K562 (cell line): ENCODE results near the gene CDCP1. TPM values are rescaled to one million over a fixed set of nuclear protein-coding genes. Genes with fewer than 3 reads are reported as not detected.
A peak's percentile ranks its signal among the peaks of the same experiment; 100 is the strongest.

Source experiments
- ATAC-seq: fragments of 200-7000 bp; cut with Tn5 transposase; 3 replicates; pipeline ENCODE4 v1.9.1; 2020; ENCODE audit warnings: moderate library complexity
- BruUV-seq: library from RNA; stranded (reverse); fragments of 400-500 nt; replicated peaks from 2 replicates; lab custom pipeline; 2021; lab: Mats Ljungman, UMichigan
- CTCF ChIA-PET: fragments of 300-600 bp; formaldehyde crosslinking; extraction: SDS; loops from one replicate; lab custom pipeline; 2021; ENCODE audit warnings: low intra/inter-chr PET ratio; lab: Yijun Ruan, JAX
- POLR2A ChIA-PET: fragments of 300-600, 350-650 bp; sonication (Branson Sonifier 250); formaldehyde crosslinking; extraction: SDS; loops from one replicate; lab custom pipeline; 2021; ENCODE audit warnings: antibody characterized with exemption, inconsistent platforms; lab: Yijun Ruan, JAX
- DNase-seq, 4 experiments: peaks; one replicate each; pipeline versions ENCODE4 v3.0.0 to v3.0.0-alpha.2; 2011 to 2018; ENCODE audit warnings: low spot score in 3 of 4, mixed read lengths in 3 of 4; ENCODE audit errors: extremely low read depth in 1 of 4
- FAIRE-seq: peaks from 2 replicates; lab custom pipeline; 2011; peaks lifted over from hg19 to GRCh38; lab: Jason Lieb, UNC
- H2AFZ ChIP-seq: 2 replicates; pipeline ENCODE4 v1.6.0; 2011; ENCODE audit warnings: low read depth, low read length, control low read depth, inconsistent platforms
- H3K27ac ChIP-seq: fragments of 200-600 bp; 3 replicates; pipeline ENCODE4 v1.8.0; 2011; ENCODE audit warnings: low read depth, mild to moderate bottlenecking, control low read depth, inconsistent platforms, low read length, moderate library complexity, mixed read lengths; ENCODE audit errors: extremely low read depth
- H3K27me3 ChIP-seq, 2 experiments: fragments of 300-600 bp in 1 of 2; 2 replicates in 1 of 2; 3 replicates in 1 of 2; pipeline versions ENCODE4 v1.6.0 to v1.8.0; 2011; ENCODE audit warnings: inconsistent platforms in 2 of 2, low read length in 2 of 2, mild to moderate bottlenecking in 1 of 2, mixed read lengths in 1 of 2, moderate library complexity in 1 of 2; ENCODE audit not compliant: control insufficient read depth in 2 of 2, insufficient read depth in 2 of 2
- H3K36me3 ChIP-seq: fragments of 300-600 bp; 3 replicates; pipeline ENCODE4 v1.8.0; 2011; ENCODE audit warnings: mild to moderate bottlenecking, low read length, inconsistent platforms; ENCODE audit not compliant: control insufficient read depth, insufficient read depth
- H3K4me1 ChIP-seq, 2 experiments: fragments of 200-600 bp in 1 of 2; replicated peaks in 1 of 2; 2 replicates in 1 of 2; 3 replicates in 1 of 2; pipeline versions ENCODE4 v1.5.1 to v1.8.0; 2011; ENCODE audit warnings: inconsistent platforms in 2 of 2, low read length in 2 of 2, mild to moderate bottlenecking in 1 of 2, mixed read lengths in 1 of 2, moderate library complexity in 1 of 2; ENCODE audit not compliant: control insufficient read depth in 2 of 2, insufficient read depth in 2 of 2
- H3K4me2 ChIP-seq: 2 replicates; pipeline ENCODE4 v1.6.1; 2011; ENCODE audit warnings: low read length, control low read depth, inconsistent platforms, mixed read lengths; ENCODE audit not compliant: insufficient read depth
- H3K4me3 ChIP-seq: fragments of 200-600 bp; sonication (generic), shearing (Covaris generic); 2 replicates; pipeline ENCODE4 v1.5.1; 2016; ENCODE audit warnings: control low read depth, inconsistent platforms
- H3K79me2 ChIP-seq: fragments of 200-600 bp; 3 replicates; pipeline ENCODE4 v1.8.0; 2011; ENCODE audit warnings: low read length, inconsistent platforms; ENCODE audit not compliant: control insufficient read depth, insufficient read depth
- H3K9ac ChIP-seq, 2 experiments: 2 replicates each; pipeline versions ENCODE4 v1.6.0 to v1.6.1; 2011; ENCODE audit warnings: low read depth in 2 of 2, low read length in 2 of 2, control low read depth in 1 of 2, inconsistent platforms in 1 of 2, mild to moderate bottlenecking in 1 of 2, mixed read lengths in 1 of 2; ENCODE audit not compliant: insufficient read depth in 1 of 2
- H3K9me1 ChIP-seq: one replicate; pipeline ENCODE4 v1.6.0; 2011; ENCODE audit warnings: inconsistent platforms, mild to moderate bottlenecking, low read length, moderate library complexity; ENCODE audit not compliant: control insufficient read depth, insufficient read depth
- H3K9me3 ChIP-seq: replicated peaks from 2 replicates; pipeline ENCODE4 v1.5.1; 2011; ENCODE audit warnings: low read depth, low read length, inconsistent platforms; ENCODE audit not compliant: control insufficient read depth, insufficient read depth
- H4K20me1 ChIP-seq: replicated peaks from 2 replicates; pipeline ENCODE4 v1.6.1; 2011; ENCODE audit warnings: low read length, inconsistent platforms, mixed read lengths; ENCODE audit not compliant: control insufficient read depth, insufficient read depth
- C11orf30 ChIP-seq: fragments of 450-650 bp; IDR thresholded peaks from 2 replicates; pipeline ENCODE4 v1.6.1; 2016; ENCODE audit warnings: low read depth, mild to moderate bottlenecking
- LEF1 ChIP-seq: fragments of 450-650 bp; IDR thresholded peaks from 2 replicates; pipeline ENCODE4 v1.6.1; 2016; ENCODE audit warnings: mild to moderate bottlenecking
- MAFF ChIP-seq: IDR thresholded peaks from 2 replicates; pipeline ENCODE4 v1.6.1; 2012; ENCODE audit warnings: low read length, improper control_type of control experiment
- MAFG ChIP-seq: fragments of 450-650 bp; conservative IDR thresholded peaks from 2 replicates; pipeline ENCODE4 v1.6.1; 2016; ENCODE audit warnings: missing genetic modification characterization, missing compliant biosample characterization
- MCM2 ChIP-seq: fragments of 450-650 bp; IDR thresholded peaks from 2 replicates; pipeline ENCODE4 v1.6.1; 2017; ENCODE audit warnings: low read depth, mild to moderate bottlenecking
- PHF20 ChIP-seq: fragments of 450-650 bp; IDR thresholded peaks from 2 replicates; pipeline ENCODE4 v1.6.1; 2018; ENCODE audit not compliant: partially characterized antibody
- PURB ChIP-seq: sonication (generic); formaldehyde crosslinking; IDR thresholded peaks from 2 replicates; pipeline ENCODE4 v1.9.0; 2021; ENCODE audit warnings: low read depth, mild to moderate bottlenecking, missing genetic modification reagents
- TAL1 ChIP-seq: fragments of 450-650 bp; IDR thresholded peaks from 2 replicates; pipeline ENCODE4 v1.6.1; 2016; ENCODE audit warnings: mild to moderate bottlenecking
- TARDBP ChIP-seq: fragments of 450-650 bp; IDR thresholded peaks from 2 replicates; pipeline ENCODE4 v1.6.1; 2016
- TSC22D4 ChIP-seq: fragments of 450-650 bp; IDR thresholded peaks from 2 replicates; pipeline ENCODE4 v1.6.1; 2016; ENCODE audit warnings: missing genetic modification characterization, missing biosample characterization, control low read depth
- USF1 ChIP-seq: sonication (generic); formaldehyde crosslinking; IDR thresholded peaks from 2 replicates; pipeline ENCODE4 v1.9.0; 2022; ENCODE audit warnings: mild to moderate bottlenecking, missing genetic modification reagents
- ZNF134 ChIP-seq: fragments of 250-450 bp; sonication (Bioruptor Pico); conservative IDR thresholded peaks from 2 replicates; pipeline ENCODE4 v1.4.0; 2020
- ZNF3 ChIP-seq: fragments of 250-450 bp; sonication (Bioruptor Pico); IDR thresholded peaks from 2 replicates; pipeline ENCODE4 v1.5.0; 2021; ENCODE audit warnings: mild to moderate bottlenecking, moderate library complexity
- ZNF316 ChIP-seq: fragments of 450-650 bp; IDR thresholded peaks from 2 replicates; pipeline ENCODE4 v1.6.1; 2016
- ZNF778 ChIP-seq: fragments of 450-650 bp; formaldehyde crosslinking; IDR thresholded peaks from 2 replicates; pipeline ENCODE4 v1.4.0; 2020; ENCODE audit warnings: mild to moderate bottlenecking, moderate library complexity
- WGBS: fragments of 100-300 bp; shearing (Covaris generic); methylation state at CpG from one replicate; pipeline ENCODE4 v1.1.6; 2016; ENCODE audit warnings: low coverage, mixed read lengths; ENCODE audit not compliant: insufficient coverage; ENCODE audit errors: missing lambda C conversion rate; 5-methylcytosine and 5-hydroxymethylcytosine counted together
- in situ Hi-C: fragments of 300-500 bp; cut with MboI; formaldehyde crosslinking; loops from 4 replicates; pipeline ENCODE4 v1.15.0; 2018; ENCODE audit warnings: inconsistent platforms, mixed read lengths
- intact Hi-C: fragments of 100-400 bp; cut with micrococcal nuclease; formaldehyde crosslinking; loops from 2 replicates; pipeline ENCODE4 v1.14.2; 2022
- polyA plus RNA-seq, 8 experiments: library from polyadenylated mRNA; depleted of rRNA in 4 of 8; stranded (reverse) in 5 of 8; unstranded in 3 of 8; fragments of >200 nt; fragmentation: Nextera tagmentation in 2 of 8; fragmentation: Illumina TruSeq in 1 of 8; extraction: Ambion mirVana in 2 of 8; extraction: Trizol in 1 of 8; gene quantifications; 2 replicates each; pipeline versions ENCODE4 v1.2.1 to v1.2.3, GENCODE V29; 2011 to 2014; ENCODE audit warnings: inconsistent platforms in 1 of 8, missing spikeins in 1 of 8
- total RNA-seq, 7 experiments: library from RNA; depleted of rRNA in 6 of 7; stranded (reverse); fragments of >200 nt in 6 of 7; fragmentation: Illumina TruSeq in 2 of 7; extraction: Trizol in 2 of 7; gene quantifications; 2 replicates each; pipeline versions ENCODE4 v1.2.1 to v1.2.3, GENCODE V29; 2011 to 2021; ENCODE audit warnings: low replicate concordance in 1 of 7
- TF ChIP-seq, protein P1 (sequence below): fragments of 450-650 bp; formaldehyde crosslinking; IDR thresholded peaks from 2 replicates; pipeline ENCODE4 v1.4.0; 2020; ENCODE audit warnings: mild to moderate bottlenecking, moderate library complexity
- TF ChIP-seq, protein P2 (sequence below), 2 experiments: fragments of 200-800 bp in 1 of 2; sonication (Bioruptor generic) in 1 of 2; sonication (generic) in 1 of 2; formaldehyde crosslinking in 1 of 2; IDR thresholded peaks in 1 of 2; conservative IDR thresholded peaks in 1 of 2; 2 replicates each; pipeline versions ENCODE4 v1.5.0 to v1.6.1; 2016 to 2020; ENCODE audit warnings: missing compliant biosample characterization in 1 of 2, missing genetic modification characterization in 1 of 2, missing genetic modification reagents in 1 of 2

The CDCP1 gene
- total and polyA plus RNA-seq, 9 of the 15 experiments (the other 6 are each of a cell fraction or from before 2014, with no cell fraction given): 3.9 to 16.4 (median 5.2) TPM

DNA sequence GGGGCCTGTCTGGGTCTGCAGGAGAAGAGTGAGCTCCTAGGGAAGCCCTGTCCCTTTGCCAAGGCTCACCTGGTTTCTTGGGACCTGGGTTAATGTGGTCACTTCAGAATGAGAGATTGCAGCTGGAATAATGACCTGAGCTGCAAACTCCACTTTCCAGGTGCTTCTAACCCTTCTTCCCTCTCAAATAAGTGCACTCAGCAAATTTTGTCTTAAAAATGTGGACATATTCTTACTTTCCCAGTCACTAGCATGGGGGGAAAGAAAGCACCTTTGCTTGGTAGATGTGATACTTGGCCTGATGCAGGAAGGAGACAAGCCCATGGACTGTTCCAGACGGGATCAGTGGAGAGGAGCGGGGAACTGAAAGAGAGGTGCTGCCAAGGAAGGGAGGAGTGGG lies 38.9 kb upstream of the CDCP1 start:
- H3K9me1 ChIP-seq: peaks cover 6% of the 10 kb centered on the region
- POLR2A ChIA-PET: interaction anchor here (0.5 to 2.2 kb wide), 4 partner anchors 10 to 120 kb away, joined by 3 to 7 read pairs (median 3); no protein-coding TSS in a partner anchor
- peak overlapping the region; percentile 53 for H2AFZ ChIP-seq
- 83% methylated on average over 2 of the region's 2 CpGs for WGBS
- H3K4me2 ChIP-seq: no peak overlapping the region
- ATAC-seq (no peak), DNase-seq (no peak), FAIRE-seq (no peak)
- H3K9ac ChIP-seq: peak overlapping the region in 1 of 2 experiments; percentile 59; a peak in 1 of 4 replicates
- no peak overlapping the region for H3K4me3 ChIP-seq
- H3K27me3 ChIP-seq: no peaks in the 10 kb centered on the region
- H3K4me1 ChIP-seq: peaks cover 21 to 39% of the 10 kb centered on the region in 2 experiments
- no peaks in the 10 kb centered on the region for H3K79me2 ChIP-seq
- CTCF ChIA-PET: no interaction called here
- H4K20me1 ChIP-seq: no peaks in the 10 kb centered on the region
- no peaks in the 10 kb centered on the region for H3K36me3 ChIP-seq
- intact Hi-C loops: no loop called here
- BruUV-seq: no TSS peak
- no peaks in the 10 kb centered on the region for H3K9me3 ChIP-seq
- in situ Hi-C loops: no loop called here
- H3K27ac ChIP-seq: no peak overlapping the region
- TF ChIP-seq ZNF134 (CRISPR knock-in tag) (no peak), ZNF3 (CRISPR knock-in tag) (no peak), PHF20 (no peak), LEF1 (no peak), ZNF778 (CRISPR knock-in tag) (no peak), PURB (CRISPR knock-in tag) (no peak), TSC22D4 (no peak), TAL1 (no peak), MAFF (peak; percentile 45; the same call in 1 of the 2 replicates), MAFG (tag) (peak; percentile 70), USF1 (CRISPR knock-in tag) (0 out of 2 replicates have a peak, but pooled peaks have one; percentile 11), TARDBP (no peak), ZNF316 (peak; percentile 91), MCM2 (no peak), C11orf30 (peak; percentile 82)
- TF ChIP-seq, protein P1, sequence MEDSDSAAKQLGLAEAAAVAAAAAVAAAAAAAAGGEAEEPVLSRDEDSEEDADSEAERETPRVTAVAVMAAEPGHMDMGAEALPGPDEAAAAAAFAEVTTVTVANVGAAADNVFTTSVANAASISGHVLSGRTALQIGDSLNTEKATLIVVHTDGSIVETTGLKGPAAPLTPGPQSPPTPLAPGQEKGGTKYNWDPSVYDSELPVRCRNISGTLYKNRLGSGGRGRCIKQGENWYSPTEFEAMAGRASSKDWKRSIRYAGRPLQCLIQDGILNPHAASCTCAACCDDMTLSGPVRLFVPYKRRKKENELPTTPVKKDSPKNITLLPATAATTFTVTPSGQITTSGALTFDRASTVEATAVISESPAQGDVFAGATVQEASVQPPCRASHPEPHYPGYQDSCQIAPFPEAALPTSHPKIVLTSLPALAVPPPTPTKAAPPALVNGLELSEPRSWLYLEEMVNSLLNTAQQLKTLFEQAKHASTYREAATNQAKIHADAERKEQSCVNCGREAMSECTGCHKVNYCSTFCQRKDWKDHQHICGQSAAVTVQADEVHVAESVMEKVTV: no peak
- TF ChIP-seq, protein P2, sequence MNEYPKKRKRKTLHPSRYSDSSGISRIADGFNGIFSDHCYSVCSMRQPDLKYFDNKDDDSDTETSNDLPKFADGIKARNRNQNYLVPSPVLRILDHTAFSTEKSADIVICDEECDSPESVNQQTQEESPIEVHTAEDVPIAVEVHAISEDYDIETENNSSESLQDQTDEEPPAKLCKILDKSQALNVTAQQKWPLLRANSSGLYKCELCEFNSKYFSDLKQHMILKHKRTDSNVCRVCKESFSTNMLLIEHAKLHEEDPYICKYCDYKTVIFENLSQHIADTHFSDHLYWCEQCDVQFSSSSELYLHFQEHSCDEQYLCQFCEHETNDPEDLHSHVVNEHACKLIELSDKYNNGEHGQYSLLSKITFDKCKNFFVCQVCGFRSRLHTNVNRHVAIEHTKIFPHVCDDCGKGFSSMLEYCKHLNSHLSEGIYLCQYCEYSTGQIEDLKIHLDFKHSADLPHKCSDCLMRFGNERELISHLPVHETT (CRISPR knock-in tag; conservative IDR thresholded peaks at IDR 0.05 in 1 of 2, IDR thresholded peaks at IDR 0.05 in 1 of 2): no peak
